NB4 (cell line): Measurements from ENCODE around the gene GSTK1.
A peak's percentile ranks its signal among the peaks of the same experiment; 100 is the strongest.

Experiments
- DNase-seq: peaks from one replicate; pipeline ENCODE4 v3.0.0; 2010; ENCODE audit warnings: low read depth
- H3K4me3 ChIP-seq: one replicate; pipeline ENCODE4 v1.5.1; 2011; ENCODE audit warnings: mild to moderate bottlenecking, low read depth, low read length, moderate library complexity
- MYC ChIP-seq: IDR thresholded peaks from 2 replicates; pipeline ENCODE4 v1.6.1; 2011; ENCODE audit warnings: low read depth, low read length
- POLR2A ChIP-seq: IDR thresholded peaks from 2 replicates; pipeline ENCODE4 v1.6.1; 2011; ENCODE audit warnings: mild to moderate bottlenecking; ENCODE audit not compliant: insufficient read length; ENCODE audit errors: extremely low read depth
- TF ChIP-seq, protein P1 (sequence below): IDR thresholded peaks from 2 replicates; pipeline ENCODE4 v1.6.1; 2011; ENCODE audit warnings: low read depth, low read length
- TF ChIP-seq, protein P2 (sequence below): IDR thresholded peaks from one replicate; pipeline ENCODE4 v1.5.1; 2012; ENCODE audit warnings: low read depth, low read length

GSTK1 gene

DNA sequence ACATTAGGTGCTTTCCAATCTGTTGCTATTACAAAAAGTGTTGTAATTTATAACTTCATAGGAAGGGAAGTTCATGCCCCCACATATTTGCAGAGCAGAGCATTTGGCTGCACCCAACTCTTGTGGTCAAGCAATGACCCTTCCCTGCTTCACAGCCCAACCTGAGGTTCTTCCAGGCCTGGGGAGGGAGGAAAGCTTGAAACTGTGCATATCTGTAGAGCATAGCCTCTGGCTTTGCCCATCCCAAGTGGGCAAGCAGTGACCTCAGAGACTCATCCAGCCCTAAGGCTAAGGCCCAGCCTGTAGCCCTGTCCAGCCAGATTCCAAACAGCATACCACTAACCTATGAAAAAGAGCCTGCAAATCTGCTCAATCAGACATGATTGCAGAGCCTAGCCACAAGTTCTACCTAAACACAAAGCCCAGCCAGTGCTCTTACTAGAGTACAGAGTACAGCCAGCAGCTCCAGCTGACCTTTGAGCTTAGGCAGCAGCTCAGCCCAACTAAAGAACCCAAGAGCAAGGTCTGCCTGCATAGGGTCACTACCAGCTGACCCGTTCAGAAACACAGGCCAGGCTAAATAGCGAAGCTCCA is 14.4 kb upstream of the GSTK1 start:
- no peak overlapping the region for H3K4me3 ChIP-seq
- TF ChIP-seq POLR2A (no peak), MYC (no peak)
- TF ChIP-seq, protein P1, sequence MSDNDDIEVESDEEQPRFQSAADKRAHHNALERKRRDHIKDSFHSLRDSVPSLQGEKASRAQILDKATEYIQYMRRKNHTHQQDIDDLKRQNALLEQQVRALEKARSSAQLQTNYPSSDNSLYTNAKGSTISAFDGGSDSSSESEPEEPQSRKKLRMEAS: no peak
- TF ChIP-seq, protein P2, sequence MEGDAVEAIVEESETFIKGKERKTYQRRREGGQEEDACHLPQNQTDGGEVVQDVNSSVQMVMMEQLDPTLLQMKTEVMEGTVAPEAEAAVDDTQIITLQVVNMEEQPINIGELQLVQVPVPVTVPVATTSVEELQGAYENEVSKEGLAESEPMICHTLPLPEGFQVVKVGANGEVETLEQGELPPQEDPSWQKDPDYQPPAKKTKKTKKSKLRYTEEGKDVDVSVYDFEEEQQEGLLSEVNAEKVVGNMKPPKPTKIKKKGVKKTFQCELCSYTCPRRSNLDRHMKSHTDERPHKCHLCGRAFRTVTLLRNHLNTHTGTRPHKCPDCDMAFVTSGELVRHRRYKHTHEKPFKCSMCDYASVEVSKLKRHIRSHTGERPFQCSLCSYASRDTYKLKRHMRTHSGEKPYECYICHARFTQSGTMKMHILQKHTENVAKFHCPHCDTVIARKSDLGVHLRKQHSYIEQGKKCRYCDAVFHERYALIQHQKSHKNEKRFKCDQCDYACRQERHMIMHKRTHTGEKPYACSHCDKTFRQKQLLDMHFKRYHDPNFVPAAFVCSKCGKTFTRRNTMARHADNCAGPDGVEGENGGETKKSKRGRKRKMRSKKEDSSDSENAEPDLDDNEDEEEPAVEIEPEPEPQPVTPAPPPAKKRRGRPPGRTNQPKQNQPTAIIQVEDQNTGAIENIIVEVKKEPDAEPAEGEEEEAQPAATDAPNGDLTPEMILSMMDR: no peak
- DNase-seq: peak; percentile 48

DNA sequence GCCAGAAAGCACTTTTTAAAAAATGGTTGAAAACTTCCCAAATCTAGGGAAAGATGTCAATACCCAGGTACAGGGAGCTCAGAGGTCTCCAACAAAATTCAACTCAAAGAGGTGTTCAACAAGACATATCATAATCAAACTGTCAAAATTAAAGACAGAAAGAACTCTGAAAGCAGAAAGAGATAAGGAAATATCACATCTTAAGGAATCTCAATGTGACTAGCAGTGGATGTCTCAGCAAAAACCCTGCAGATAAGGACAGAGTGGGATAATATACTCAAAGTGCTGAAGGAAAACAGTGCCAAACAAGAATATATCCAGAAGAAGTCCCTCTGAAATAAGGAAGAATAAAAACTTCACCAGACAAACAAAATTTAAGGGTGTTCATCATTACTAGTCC is 13.0 kb upstream of the GSTK1 start:
- TF ChIP-seq MYC (no peak), POLR2A (no peak)
- TF ChIP-seq, protein P1: no peak
- TF ChIP-seq, protein P2: no peak
- DNase-seq: no peak
- no peak overlapping the region for H3K4me3 ChIP-seq

DNA sequence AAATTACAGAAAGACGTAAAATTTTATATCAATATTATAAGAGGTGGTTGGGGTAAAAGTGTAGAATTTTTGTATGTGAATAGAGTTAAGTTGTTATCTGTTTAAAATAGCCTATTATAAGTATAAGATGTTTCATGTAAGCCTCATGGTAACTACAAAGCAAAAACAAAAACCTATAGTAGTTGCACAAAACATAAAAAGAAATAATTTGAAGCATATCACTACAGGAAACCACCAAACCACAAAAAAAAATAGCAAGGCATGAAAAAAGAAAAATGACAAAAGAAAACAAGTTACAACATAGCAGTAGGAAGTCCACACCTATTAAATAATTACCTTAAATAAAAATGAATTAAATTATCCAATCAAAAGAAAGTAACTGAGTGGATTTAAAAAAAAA is 12.4 kb upstream of the GSTK1 start:
- peak; percentile 34 for DNase-seq
- TF ChIP-seq, protein P2: no peak
- TF ChIP-seq MYC: no peak
- TF ChIP-seq, protein P1: no peak
- TF ChIP-seq POLR2A: no peak
- no peak overlapping the region for H3K4me3 ChIP-seq

DNA sequence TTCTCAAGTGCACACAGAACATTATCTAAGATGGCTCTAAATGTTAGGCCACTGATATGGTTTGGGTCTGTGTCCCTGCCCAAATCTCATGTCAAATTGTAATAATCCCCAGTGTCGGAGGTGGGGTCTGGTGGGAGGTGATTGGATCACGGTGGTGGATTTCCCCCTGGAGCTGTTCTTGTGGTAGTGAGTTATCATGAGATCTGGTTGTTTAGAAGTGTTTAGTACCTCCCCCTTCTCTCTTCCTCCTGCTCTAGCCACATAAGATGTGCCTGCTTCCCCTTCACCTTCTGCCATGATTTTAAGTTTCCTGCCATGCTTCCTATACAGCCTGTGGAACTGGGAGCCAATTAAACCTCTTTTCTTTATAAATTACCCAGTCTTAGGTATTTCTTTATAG is 11.2 kb upstream of the GSTK1 start:
- H3K4me3 ChIP-seq: no peak overlapping the region
- TF ChIP-seq, protein P2: no peak
- TF ChIP-seq, protein P1: no peak
- no peak for TF ChIP-seq POLR2A
- DNase-seq: no peak

DNA sequence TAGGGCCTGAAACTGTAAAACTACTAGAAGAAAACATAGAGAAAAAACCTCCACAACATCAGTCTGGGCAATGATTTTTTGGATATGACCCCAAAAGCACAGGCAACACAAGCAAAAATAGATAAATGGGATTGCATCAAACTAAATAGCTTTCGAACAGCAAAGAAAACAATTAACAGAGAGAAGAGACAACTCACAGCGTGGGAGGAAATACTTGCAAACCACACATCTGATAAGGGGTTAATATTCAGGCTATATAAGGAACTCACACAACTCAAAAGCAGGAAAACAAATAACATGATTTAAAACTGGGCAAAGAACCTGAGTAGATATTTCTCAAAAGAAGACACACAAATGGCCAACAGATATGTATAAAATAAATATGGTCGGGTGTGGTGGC is 7.7 kb upstream of the GSTK1 start:
- H3K4me3 ChIP-seq: no peak overlapping the region
- TF ChIP-seq, protein P1: no peak
- TF ChIP-seq, protein P2: no peak
- TF ChIP-seq MYC (no peak), POLR2A (no peak)
- peak; percentile 63 for DNase-seq

DNA sequence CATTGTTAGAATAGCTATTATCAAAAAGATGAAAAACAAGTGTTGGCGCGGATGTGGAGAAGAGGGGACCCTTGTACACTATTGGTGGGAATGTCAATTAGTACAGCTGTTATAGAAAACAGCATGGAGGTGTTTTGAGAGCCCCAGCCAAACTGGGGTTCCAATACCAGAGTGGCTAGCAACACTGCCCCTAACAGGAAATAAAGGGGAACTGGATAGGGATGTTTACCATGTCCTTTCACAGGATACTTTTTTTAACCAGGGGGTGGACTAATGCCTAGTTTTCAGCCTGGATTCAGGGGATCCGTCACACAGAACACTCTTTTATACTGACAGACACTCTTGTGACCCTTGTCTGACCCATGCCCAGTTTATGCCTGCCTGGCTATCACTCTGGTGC is 6.9 kb upstream of the GSTK1 start:
- peak; percentile 47 for DNase-seq
- TF ChIP-seq, protein P1: no peak
- TF ChIP-seq, protein P2: peak; percentile 40

More for the DNA sequence above, 6.9 kb upstream of the GSTK1 start:
- no peak overlapping the region for H3K4me3 ChIP-seq
